Spleen (tissue), 11 donors: Measurements from ENCODE around the gene ZEB2. TPM values are rescaled to one million over a fixed set of nuclear protein-coding genes. Genes with fewer than 3 reads are reported as not detected.

Experiments used
- DNase-seq: peaks from one replicate; pipeline ENCODE4 v3.0.0-alpha.2; 2020
- H3K27ac ChIP-seq, 8 donors: fragments of 200-600 bp; sonication (generic) in 7 of 8; 1 replicate in 4 of 8; 2 replicates in 4 of 8; pipeline versions ENCODE4 v1.5.0 to v1.8.0; 2016 to 2021; ENCODE audit warnings: inconsistent platforms in 4 of 8, mild to moderate bottlenecking in 4 of 8, moderate library complexity in 1 of 8
- H3K27me3 ChIP-seq, 7 donors: fragments of 200-600 bp; sonication (generic) in 6 of 7; replicated peaks in 1 of 7; 1 replicate in 4 of 7; 2 replicates in 3 of 7; pipeline versions ENCODE4 v1.5.0 to v1.8.0; 2016 to 2021; ENCODE audit warnings: inconsistent platforms in 3 of 7, mild to moderate bottlenecking in 1 of 7
- H3K36me3 ChIP-seq, 6 donors: fragments of 200-600 bp; sonication (generic) in 5 of 6; 1 replicate in 4 of 6; 2 replicates in 2 of 6; pipeline versions ENCODE4 v1.5.0 to v1.8.0; 2016 to 2021; ENCODE audit warnings: inconsistent platforms in 2 of 6
- H3K4me1 ChIP-seq, 6 donors: fragments of 200-600 bp; sonication (generic) in 5 of 6; 1 replicate in 3 of 6; 2 replicates in 3 of 6; pipeline versions ENCODE4 v1.5.0 to v1.8.0; 2016 to 2021; ENCODE audit warnings: inconsistent platforms in 3 of 6
- H3K4me3 ChIP-seq, 8 donors: fragments of 200-600 bp; sonication (generic) in 7 of 8; 1 replicate in 4 of 8; 2 replicates in 4 of 8; pipeline versions ENCODE4 v1.5.0 to v1.8.0; 2016 to 2021; ENCODE audit warnings: inconsistent platforms in 4 of 8, mild to moderate bottlenecking in 4 of 8, moderate library complexity in 2 of 8
- H3K9me3 ChIP-seq, 8 donors: fragments of 200-600 bp; sonication (generic) in 7 of 8; 1 replicate in 4 of 8; 2 replicates in 4 of 8; pipeline versions ENCODE4 v1.5.0 to v1.8.0; 2016 to 2021; ENCODE audit warnings: inconsistent platforms in 4 of 8
- POLR2A ChIP-seq, 3 donors: fragments of 450-650 bp; IDR thresholded peaks; one replicate each; pipeline ENCODE4 v1.5.1; 2017; ENCODE audit warnings: antibody characterized with exemption in 3 of 3, mild to moderate bottlenecking in 1 of 3
- POLR2AphosphoS5 ChIP-seq, 3 donors: sonication (generic); formaldehyde crosslinking; IDR thresholded peaks; one replicate each; pipeline ENCODE4 v1.5.1; 2017; ENCODE audit warnings: antibody characterized with exemption in 3 of 3
- WGBS, 5 donors: extraction: QIAGEN DNeasy Blood & Tissue Kit in 3 of 5; methylation state at CpG; one replicate each; pipeline versions ENCODE4 v1.1.5 to v1.1.7; 2013 to 2018; 5-methylcytosine and 5-hydroxymethylcytosine counted together
- intact Hi-C: fragments of 100-400 bp; cut with DNase I; formaldehyde crosslinking; loops from one replicate; pipeline ENCODE4 v1.15.0; 2023; ENCODE audit warnings: low total_unique reads
- polyA plus RNA-seq, 3 donors: library from polyadenylated mRNA; stranded (reverse); fragments of 200-250 nt; gene quantifications; one replicate each; pipeline ENCODE4 v1.2.1, GENCODE V29; 2013
- total RNA-seq, 7 donors: library from RNA; depleted of rRNA in 3 of 7; stranded (reverse); fragments of >200 nt in 3 of 7; fragmentation: NEBNext Ultra II Directional in 4 of 7; extraction: Animal tissue kit (Norgen Biotek cat#: 25700) in 4 of 7; gene quantifications; one replicate each; pipeline versions ENCODE4 v1.1.0 to v1.2.1, GENCODE V29; 2016 to 2021
- TF ChIP-seq, protein P1 (sequence below), 11 experiments: fragments of 200-600 bp in 7 of 11; fragments of 450-650 bp in 4 of 11; sonication (generic) in 4 of 11; IDR thresholded peaks in 8 of 11; conservative IDR thresholded peaks in 3 of 11; 1 replicate in 7 of 11; 2 replicates in 4 of 11; pipeline versions ENCODE4 v1.4.0 to v1.8.0; 2016 to 2021; ENCODE audit warnings: antibody characterized with exemption in 11 of 11, inconsistent platforms in 4 of 11, mild to moderate bottlenecking in 1 of 11
- donor health status: healthy with polysubstance abuse.
- donor health status: DM: no; HTN: no; CAD: no; lungs with moderate emphysema.
- donor health status: DM: no; HTN: no; CAD: no.
- donor health status: Bipolar disorder and iron deficiency.
- donor health status: healthy.
- donor health status: DM: no; HTN: no; CAD: no.
- donor health status: DM: yes; HTN: yes; CAD: no.

Gene ZEB2
- total and polyA plus RNA-seq, 10 donors = 25.5 to 362 (median 240) TPM

DNA sequence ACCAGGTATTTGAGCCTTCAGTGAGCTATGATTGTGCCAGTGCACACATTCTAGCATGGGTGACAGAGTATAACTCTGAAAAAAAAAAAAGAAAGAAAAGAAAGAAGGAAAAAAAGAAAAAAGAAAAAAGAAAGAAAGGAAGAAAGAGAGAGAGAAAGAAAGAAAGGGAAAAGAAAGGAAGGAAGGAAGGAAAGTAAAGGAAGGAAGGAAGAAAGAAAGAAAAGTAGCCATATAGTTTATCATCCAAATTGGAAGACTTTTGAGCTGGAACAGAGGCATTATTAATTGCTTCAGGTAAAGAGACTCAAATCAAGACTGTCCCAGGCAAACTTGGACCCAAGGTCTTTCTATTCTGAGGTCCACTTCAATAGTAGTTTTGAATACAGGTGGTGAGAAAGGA, 32.9 kb upstream of the ZEB2 start:
- TF ChIP-seq POLR2AphosphoS5 (IDR thresholded peaks at IDR 0.05) = no peak
- TF ChIP-seq, protein P1, sequence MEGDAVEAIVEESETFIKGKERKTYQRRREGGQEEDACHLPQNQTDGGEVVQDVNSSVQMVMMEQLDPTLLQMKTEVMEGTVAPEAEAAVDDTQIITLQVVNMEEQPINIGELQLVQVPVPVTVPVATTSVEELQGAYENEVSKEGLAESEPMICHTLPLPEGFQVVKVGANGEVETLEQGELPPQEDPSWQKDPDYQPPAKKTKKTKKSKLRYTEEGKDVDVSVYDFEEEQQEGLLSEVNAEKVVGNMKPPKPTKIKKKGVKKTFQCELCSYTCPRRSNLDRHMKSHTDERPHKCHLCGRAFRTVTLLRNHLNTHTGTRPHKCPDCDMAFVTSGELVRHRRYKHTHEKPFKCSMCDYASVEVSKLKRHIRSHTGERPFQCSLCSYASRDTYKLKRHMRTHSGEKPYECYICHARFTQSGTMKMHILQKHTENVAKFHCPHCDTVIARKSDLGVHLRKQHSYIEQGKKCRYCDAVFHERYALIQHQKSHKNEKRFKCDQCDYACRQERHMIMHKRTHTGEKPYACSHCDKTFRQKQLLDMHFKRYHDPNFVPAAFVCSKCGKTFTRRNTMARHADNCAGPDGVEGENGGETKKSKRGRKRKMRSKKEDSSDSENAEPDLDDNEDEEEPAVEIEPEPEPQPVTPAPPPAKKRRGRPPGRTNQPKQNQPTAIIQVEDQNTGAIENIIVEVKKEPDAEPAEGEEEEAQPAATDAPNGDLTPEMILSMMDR (IDR thresholded peaks at IDR 0.05 in 8 of 11, conservative IDR thresholded peaks at IDR 0.05 in 3 of 11) = no peak
- TF ChIP-seq POLR2A (IDR thresholded peaks at IDR 0.05) = no peak
- H3K4me3 ChIP-seq = no peak overlapping the region
- intact Hi-C loops = no loop called here
- no peaks in the 10 kb centered on the region for H3K36me3 ChIP-seq
- H3K9me3 ChIP-seq = no peaks in the 10 kb centered on the region
- no peak overlapping the region for H3K27ac ChIP-seq
- no peak for DNase-seq
- peaks cover 0 to 17% (median 10%) of the 10 kb centered on the region in 6 donors for H3K4me1 ChIP-seq
- no peaks in the 10 kb centered on the region for H3K27me3 ChIP-seq

DNA sequence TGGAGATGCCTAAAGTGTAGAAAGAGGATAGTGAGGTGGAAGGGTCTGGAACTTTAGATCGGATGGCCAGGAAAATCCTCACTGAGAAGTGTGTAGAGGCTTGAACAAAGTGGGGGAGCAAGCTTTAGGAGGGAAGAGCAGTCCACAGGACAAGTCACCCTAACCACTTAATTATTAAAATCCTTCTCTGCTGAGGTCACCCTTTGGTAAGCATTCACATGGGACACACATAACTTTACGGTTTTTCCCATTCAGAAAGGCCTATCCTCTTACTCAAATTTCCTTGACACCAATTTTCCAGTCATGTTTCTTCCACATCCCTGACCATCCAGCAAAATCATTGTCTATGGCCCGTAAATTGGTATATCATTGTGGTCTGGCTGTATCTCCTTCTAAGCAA, 31.0 kb upstream of the ZEB2 start:
- no peak for DNase-seq
- TF ChIP-seq, protein P1 (IDR thresholded peaks at IDR 0.05 in 8 of 11, conservative IDR thresholded peaks at IDR 0.05 in 3 of 11) = no peak
- TF ChIP-seq POLR2AphosphoS5 (IDR thresholded peaks at IDR 0.05) = no peak
- TF ChIP-seq POLR2A (IDR thresholded peaks at IDR 0.05) = no peak
- H3K4me1 ChIP-seq = peaks cover 0 to 23% (median 10%) of the 10 kb centered on the region in 6 donors
- WGBS, 5 donors = 90 to 100% (median 96%) methylated on average over 3 of the region's 3 CpGs
- H3K4me3 ChIP-seq = no peak overlapping the region
- peaks cover 0 to 3% (median 0%) of the 10 kb centered on the region in 7 donors for H3K27me3 ChIP-seq
- intact Hi-C loops = no loop called here
- no peaks in the 10 kb centered on the region for H3K36me3 ChIP-seq
- no peak overlapping the region for H3K27ac ChIP-seq
- H3K9me3 ChIP-seq = no peaks in the 10 kb centered on the region

DNA sequence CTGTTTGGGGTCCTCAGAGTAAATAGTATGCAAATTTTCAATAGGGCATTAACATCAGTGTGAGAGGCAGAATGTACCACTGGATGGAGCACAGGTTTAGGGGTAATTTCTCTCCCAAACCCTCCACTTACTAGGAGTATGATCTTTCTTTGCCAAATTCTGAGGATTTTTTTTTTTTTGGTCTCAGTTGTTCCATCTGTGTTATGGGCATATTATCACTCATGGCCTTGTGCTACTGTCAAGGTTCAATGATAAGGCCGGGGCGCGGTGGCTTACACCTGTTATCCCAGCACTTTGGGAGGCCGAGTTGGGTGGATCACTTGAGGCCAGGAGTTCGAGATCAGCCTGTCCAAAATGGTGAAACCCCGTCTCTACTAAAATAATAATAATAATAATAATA, 30.2 kb upstream of the ZEB2 start:
- TF ChIP-seq POLR2AphosphoS5 (IDR thresholded peaks at IDR 0.05) = no peak
- TF ChIP-seq, protein P1 (IDR thresholded peaks at IDR 0.05 in 8 of 11, conservative IDR thresholded peaks at IDR 0.05 in 3 of 11) = no peak
- TF ChIP-seq POLR2A (IDR thresholded peaks at IDR 0.05) = no peak
- intact Hi-C loops = no loop called here
- Histone ChIP-seq H3K27ac (no peak overlapping the region), H3K4me1 (peaks cover 0 to 23% (median 10%) of the 10 kb centered on the region in 6 donors), H3K9me3 (no peaks in the 10 kb centered on the region), H3K4me3 (no peak overlapping the region), H3K27me3 (peaks cover 0 to 3% (median 0%) of the 10 kb centered on the region in 7 donors), H3K36me3 (no peaks in the 10 kb centered on the region)
- DNase-seq = no peak
- WGBS, 5 donors = 93 to 98% (median 95%) methylated on average over 6 of the region's 6 CpGs

DNA sequence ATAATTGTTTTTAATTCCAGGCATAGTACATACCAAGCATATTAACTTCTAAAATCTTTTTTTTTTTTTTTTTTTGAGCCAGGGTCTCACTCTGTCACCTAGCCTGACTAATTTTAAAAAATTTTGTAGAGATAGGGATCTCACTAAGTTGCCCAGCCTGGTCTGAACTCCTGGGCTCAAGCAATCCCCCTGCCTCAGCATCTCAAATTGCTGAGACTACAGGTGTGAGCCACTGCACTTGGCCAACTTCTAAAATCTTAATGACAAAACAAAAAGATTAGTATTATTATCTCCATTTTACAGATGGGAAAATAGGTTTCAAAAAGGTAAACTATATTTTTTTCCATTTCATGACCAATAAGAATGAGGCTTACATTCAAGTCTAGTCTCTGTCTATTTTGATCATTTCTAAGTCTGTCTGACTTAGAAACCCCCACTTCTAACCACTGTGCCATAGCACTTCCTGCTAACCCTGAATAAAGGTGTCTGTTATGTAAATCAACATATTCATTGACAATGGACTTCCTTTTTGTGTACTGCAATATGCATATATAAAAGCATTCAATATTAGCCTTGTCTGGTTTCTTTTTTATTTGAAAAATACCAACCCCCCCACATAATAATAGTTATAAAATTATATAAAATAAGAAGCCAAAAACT, 28.7 kb upstream of the ZEB2 start:
- no peak overlapping the region for H3K27ac ChIP-seq
- TF ChIP-seq POLR2A (IDR thresholded peaks at IDR 0.05) = no peak
- TF ChIP-seq POLR2AphosphoS5 (IDR thresholded peaks at IDR 0.05) = no peak
- TF ChIP-seq, protein P1 (IDR thresholded peaks at IDR 0.05 in 8 of 11, conservative IDR thresholded peaks at IDR 0.05 in 3 of 11) = no peak
- no peaks in the 10 kb centered on the region for H3K9me3 ChIP-seq
- no peak for DNase-seq
- intact Hi-C loops = no loop called here
- peaks cover 0 to 3% (median 0%) of the 10 kb centered on the region in 7 donors for H3K27me3 ChIP-seq
- H3K36me3 ChIP-seq = no peaks in the 10 kb centered on the region
- peaks cover 0 to 23% (median 10%) of the 10 kb centered on the region in 6 donors for H3K4me1 ChIP-seq
- H3K4me3 ChIP-seq = no peak overlapping the region
